Breast epithelium (tissue), 4 donors: ENCODE measurements around the gene LSM2. TPM values are rescaled to one million over a fixed set of nuclear protein-coding genes. Genes with fewer than 3 reads are reported as not detected.

Source experiments
- DNase-seq, 2 donors: peaks; one replicate each; pipeline ENCODE4 v3.0.0-alpha.2; 2019; ENCODE audit warnings: low spot score in 2 of 2
- H3K27ac ChIP-seq, 2 donors: fragments of 200-600 bp; sonication (generic) in 1 of 2; one replicate each; pipeline ENCODE4 v1.5.1; 2016 to 2019; ENCODE audit warnings: mild to moderate bottlenecking in 1 of 2
- H3K27me3 ChIP-seq, 2 donors: fragments of 200-600 bp; sonication (generic) in 1 of 2; one replicate each; pipeline versions ENCODE4 v1.5.1 to v1.6.0; 2017 to 2019; ENCODE audit warnings: control low read depth in 1 of 2, mild to moderate bottlenecking in 1 of 2
- H3K36me3 ChIP-seq: fragments of 200-600 bp; one replicate; pipeline ENCODE4 v1.5.1; 2019
- H3K4me1 ChIP-seq, 2 donors: fragments of 200-600 bp; sonication (generic); one replicate each; pipeline ENCODE4 v1.5.1; 2016 to 2019; ENCODE audit warnings: control low read depth in 1 of 2
- H3K4me3 ChIP-seq, 3 donors: fragments of 200-600 bp; sonication (generic); 1 replicate in 2 of 3; 2 replicates in 1 of 3; pipeline ENCODE4 v1.5.1; 2016 to 2019; ENCODE audit warnings: mild to moderate bottlenecking in 3 of 3, moderate library complexity in 2 of 3
- H3K9me3 ChIP-seq, 2 donors: fragments of 200-600 bp; sonication (generic) in 1 of 2; one replicate each; pipeline ENCODE4 v1.5.1; 2016 to 2019; ENCODE audit warnings: control low read depth in 1 of 2
- CTCF ChIP-seq, 3 donors: fragments of 450-650 bp; IDR thresholded peaks; one replicate each; pipeline ENCODE4 v1.5.1; 2016 to 2017; ENCODE audit warnings: antibody characterized with exemption in 3 of 3, mild to moderate bottlenecking in 3 of 3, moderate library complexity in 3 of 3
- POLR2A ChIP-seq: fragments of 450-650 bp; IDR thresholded peaks from one replicate; pipeline ENCODE4 v1.6.1; 2016; ENCODE audit warnings: antibody characterized with exemption, mild to moderate bottlenecking, moderate library complexity
- POLR2AphosphoS5 ChIP-seq, 3 donors: sonication (generic); formaldehyde crosslinking; IDR thresholded peaks; one replicate each; pipeline ENCODE4 v1.6.1; 2017; ENCODE audit warnings: antibody characterized with exemption in 3 of 3
- intact Hi-C: fragments of 100-400 bp; cut with DNase I; formaldehyde crosslinking; loops from one replicate; pipeline ENCODE4 v1.15.1; 2023; ENCODE audit warnings: low total_unique reads
- total RNA-seq, 3 donors: library from RNA; depleted of rRNA; stranded (reverse); fragments of >200 nt; gene quantifications; one replicate each; pipeline ENCODE4 v1.1.0, GENCODE V29; 2016

The LSM2 gene
- total RNA-seq, 3 donors from 2014 or later, result 28.7 to 39.7 (median 32.6) TPM

DNA sequence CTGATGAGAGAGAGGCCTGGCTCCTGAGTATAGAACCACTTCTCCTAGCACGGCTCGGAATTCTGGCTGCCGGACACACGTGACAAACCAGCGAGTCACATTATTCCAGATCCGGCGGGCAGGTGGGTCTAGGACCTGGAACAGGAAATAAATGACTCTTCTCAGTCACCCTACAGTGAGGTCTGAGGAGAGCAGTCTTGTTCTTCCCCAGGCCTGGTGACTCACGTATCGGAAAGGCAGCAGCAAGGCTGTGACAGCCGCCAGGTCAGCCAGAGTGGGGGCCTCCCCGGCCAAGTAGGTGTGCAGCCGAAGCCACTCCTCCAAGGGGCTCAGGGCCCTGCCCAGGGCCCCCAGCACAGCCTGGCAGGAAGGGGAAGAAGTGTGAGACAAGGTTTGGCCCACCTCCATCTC lies 14.0 kb downstream of the LSM2 start:
- H3K27me3 ChIP-seq, result no peaks in the 10 kb centered on the region
- no peaks in the 10 kb centered on the region for H3K9me3 ChIP-seq
- no peak for TF ChIP-seq POLR2AphosphoS5 (IDR thresholded peaks at IDR 0.05)
- no peak for TF ChIP-seq CTCF (IDR thresholded peaks at IDR 0.05)
- TF ChIP-seq POLR2A, result no peak
- intact Hi-C loops, result no loop called here
- H3K4me1 ChIP-seq, result no peaks in the 10 kb centered on the region
- peak overlapping the region in 1 of 2 donors; percentile 48 for H3K27ac ChIP-seq
- no peak for DNase-seq
- no peak overlapping the region for H3K4me3 ChIP-seq
- no peaks in the 10 kb centered on the region for H3K36me3 ChIP-seq

DNA sequence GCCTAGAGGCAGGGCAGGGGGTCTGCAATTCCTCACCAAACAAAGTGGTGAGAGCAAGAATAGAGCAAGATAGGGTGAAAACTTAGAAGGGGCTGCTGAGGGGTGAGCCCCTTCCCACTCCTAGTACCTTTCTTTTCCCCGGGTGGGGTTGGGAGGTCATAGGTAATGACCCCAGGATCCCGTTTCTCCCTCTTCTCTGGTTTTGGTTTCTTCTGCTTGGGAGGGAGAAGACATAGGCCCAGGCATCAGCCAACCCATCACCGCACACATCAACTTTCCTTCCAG lies 14.7 kb downstream of the LSM2 start:
- Histone ChIP-seq H3K27me3 (no peaks in the 10 kb centered on the region), H3K27ac (no peak overlapping the region), H3K4me1 (no peaks in the 10 kb centered on the region), H3K4me3 (no peak overlapping the region), H3K36me3 (no peaks in the 10 kb centered on the region), H3K9me3 (no peaks in the 10 kb centered on the region)
- no peak for DNase-seq
- intact Hi-C loops, result no loop called here
- TF ChIP-seq POLR2A, result no peak
- no peak for TF ChIP-seq CTCF (IDR thresholded peaks at IDR 0.05)
- no peak for TF ChIP-seq POLR2AphosphoS5 (IDR thresholded peaks at IDR 0.05)

DNA sequence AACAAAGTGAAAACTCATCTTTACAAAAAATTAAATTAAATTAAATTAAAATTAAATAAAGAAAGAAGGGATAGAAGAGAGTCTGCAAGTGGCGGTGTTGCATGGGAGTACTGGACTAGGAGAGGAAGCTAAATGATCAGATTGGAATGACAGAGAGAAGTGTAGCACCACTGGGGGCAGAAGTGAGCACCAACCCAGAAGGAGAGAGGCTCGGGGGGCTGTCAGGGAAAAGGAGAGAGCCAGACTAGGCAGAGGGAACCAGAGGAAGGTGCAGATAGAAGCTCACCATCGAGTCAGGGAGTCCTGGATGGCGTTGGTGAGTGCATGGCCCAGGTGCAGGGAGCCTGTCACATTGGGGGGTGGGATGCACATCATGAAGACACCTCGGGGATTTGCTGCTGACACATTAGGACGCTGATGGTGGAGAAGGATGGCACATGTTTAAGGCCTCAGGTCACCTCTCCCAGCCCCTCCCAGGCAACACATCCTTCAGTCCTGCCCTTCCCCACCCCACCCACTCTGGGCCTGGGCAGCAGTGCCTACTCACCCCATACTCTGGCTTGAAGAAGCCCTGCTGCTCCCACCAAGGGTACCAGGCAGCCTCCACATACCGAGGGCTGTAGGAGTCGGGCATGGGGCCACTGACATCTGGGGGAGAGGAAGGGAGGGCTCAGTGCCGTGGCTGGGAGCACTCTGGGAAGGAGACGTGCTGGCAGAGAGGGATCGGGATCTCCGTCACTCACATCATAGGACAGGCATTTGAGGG lies 15.3 kb downstream of the LSM2 start:
- no peak overlapping the region for H3K27ac ChIP-seq
- intact Hi-C loops, result no loop called here
- TF ChIP-seq CTCF (IDR thresholded peaks at IDR 0.05) (peak; percentile 14 to 45 (median 39)), POLR2AphosphoS5 (IDR thresholded peaks at IDR 0.05) (no peak)

DNA sequence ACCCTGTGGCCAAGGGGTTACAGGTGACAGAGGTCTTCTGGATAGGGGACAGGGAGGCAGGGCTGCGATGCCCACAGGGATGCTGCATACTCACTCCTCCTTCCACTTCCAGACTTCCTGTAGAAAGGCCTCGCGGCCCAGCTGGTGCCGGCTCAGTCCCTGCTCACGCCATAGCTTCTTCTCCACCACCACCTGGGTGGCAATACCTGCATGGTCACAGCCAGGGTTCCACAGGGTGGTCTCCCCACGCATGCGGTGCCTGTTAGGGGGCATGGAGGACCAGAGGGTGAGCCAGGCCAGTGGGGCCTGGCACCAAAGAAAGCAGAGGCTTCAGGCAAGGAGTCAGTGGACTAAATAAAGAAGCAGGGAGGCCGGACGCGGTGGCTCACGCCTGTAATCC lies 21.3 kb downstream of the LSM2 start:
- H3K9me3 ChIP-seq, result no peaks in the 10 kb centered on the region
- TF ChIP-seq POLR2AphosphoS5 (IDR thresholded peaks at IDR 0.05), result no peak
- no peak for TF ChIP-seq POLR2A
- no peak for TF ChIP-seq CTCF (IDR thresholded peaks at IDR 0.05)
- H3K4me3 ChIP-seq, result no peak overlapping the region
- H3K36me3 ChIP-seq, result no peaks in the 10 kb centered on the region
- H3K4me1 ChIP-seq, result no peaks in the 10 kb centered on the region
- no peaks in the 10 kb centered on the region for H3K27me3 ChIP-seq
- intact Hi-C loops, result no loop called here
- no peak for DNase-seq
- no peak overlapping the region for H3K27ac ChIP-seq

More for the DNA sequence above, 15.3 kb downstream of the LSM2 start:
- no peaks in the 10 kb centered on the region for H3K9me3 ChIP-seq
- H3K4me3 ChIP-seq, result no peak overlapping the region
- no peak for DNase-seq
- no peaks in the 10 kb centered on the region for H3K4me1 ChIP-seq
- no peaks in the 10 kb centered on the region for H3K36me3 ChIP-seq
- no peaks in the 10 kb centered on the region for H3K27me3 ChIP-seq

DNA sequence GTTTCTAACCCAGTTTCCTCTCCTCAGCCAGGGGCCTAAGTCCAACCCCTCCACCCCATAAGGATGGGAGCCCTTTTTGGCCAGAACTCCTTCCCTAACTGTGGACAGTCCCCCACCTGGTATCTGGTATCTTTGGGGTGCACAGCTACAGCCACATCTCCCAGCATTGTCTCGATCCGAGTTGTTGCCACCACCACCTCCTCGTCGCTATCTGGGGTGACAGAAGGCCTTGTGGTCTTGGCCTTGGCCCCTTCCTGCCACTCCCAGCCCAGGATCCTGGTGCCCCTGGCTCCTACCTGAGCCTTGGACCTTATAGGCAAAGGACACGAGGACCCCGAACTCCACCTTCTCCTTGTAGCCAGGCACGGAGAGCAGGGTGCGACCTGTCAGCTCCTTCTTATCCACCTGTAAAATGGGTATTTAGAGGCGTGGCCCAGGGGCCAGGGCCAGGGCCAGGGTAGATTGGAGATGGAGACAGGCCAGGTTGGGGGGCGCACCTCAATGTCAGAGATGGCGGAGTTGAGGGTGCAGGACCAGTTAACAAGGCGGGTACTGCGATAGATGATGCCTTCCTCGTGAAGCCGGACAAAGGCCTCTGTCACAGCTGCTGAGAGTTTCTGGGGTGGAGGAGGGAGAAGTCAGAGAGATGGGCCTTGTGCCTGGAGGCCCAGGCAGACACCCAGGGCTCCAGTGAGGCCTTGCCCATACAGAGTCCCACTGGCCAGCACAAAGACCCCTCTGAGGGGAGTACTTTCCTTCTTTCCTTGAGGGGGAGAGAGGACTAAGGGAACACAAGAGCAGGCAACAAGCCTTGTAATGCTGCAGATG lies 22.5 kb downstream of the LSM2 start:
- DNase-seq, result no peak
- Histone ChIP-seq H3K27me3 (no peaks in the 10 kb centered on the region), H3K9me3 (no peaks in the 10 kb centered on the region), H3K4me3 (no peak overlapping the region), H3K4me1 (no peaks in the 10 kb centered on the region), H3K27ac (no peak overlapping the region), H3K36me3 (no peaks in the 10 kb centered on the region)
- intact Hi-C loops, result no loop called here
- no peak for TF ChIP-seq POLR2AphosphoS5 (IDR thresholded peaks at IDR 0.05)
- TF ChIP-seq CTCF (IDR thresholded peaks at IDR 0.05), result no peak
- TF ChIP-seq POLR2A, result no peak
